ENCODE measurements around the gene ZNF558.

DNA sequence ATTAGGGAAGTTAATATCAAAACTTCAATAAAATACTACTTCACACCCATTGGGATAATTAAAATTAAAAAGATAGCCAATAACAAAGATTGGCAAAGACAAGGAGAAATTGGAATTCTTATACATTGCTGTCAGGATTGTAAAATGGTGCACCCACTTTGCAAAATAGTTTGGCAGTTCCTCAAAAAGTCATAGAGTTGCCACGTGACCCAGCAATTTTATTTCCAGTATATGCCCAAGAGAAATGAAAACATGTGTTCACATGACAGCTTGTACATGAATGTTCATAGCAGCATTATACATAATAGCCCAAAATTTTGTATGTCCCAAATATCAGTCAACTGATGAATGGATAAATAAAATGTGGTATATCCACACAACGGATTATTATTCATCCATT, 3.3 kb upstream of the ZNF558 start:
- TF ChIP-seq POLR2A (IDR thresholded peaks at IDR 0.05), result no peak
- TF ChIP-seq EP300 (IDR thresholded peaks at IDR 0.05), result no peak
- TF ChIP-seq, protein P1, sequence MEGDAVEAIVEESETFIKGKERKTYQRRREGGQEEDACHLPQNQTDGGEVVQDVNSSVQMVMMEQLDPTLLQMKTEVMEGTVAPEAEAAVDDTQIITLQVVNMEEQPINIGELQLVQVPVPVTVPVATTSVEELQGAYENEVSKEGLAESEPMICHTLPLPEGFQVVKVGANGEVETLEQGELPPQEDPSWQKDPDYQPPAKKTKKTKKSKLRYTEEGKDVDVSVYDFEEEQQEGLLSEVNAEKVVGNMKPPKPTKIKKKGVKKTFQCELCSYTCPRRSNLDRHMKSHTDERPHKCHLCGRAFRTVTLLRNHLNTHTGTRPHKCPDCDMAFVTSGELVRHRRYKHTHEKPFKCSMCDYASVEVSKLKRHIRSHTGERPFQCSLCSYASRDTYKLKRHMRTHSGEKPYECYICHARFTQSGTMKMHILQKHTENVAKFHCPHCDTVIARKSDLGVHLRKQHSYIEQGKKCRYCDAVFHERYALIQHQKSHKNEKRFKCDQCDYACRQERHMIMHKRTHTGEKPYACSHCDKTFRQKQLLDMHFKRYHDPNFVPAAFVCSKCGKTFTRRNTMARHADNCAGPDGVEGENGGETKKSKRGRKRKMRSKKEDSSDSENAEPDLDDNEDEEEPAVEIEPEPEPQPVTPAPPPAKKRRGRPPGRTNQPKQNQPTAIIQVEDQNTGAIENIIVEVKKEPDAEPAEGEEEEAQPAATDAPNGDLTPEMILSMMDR (IDR thresholded peaks at IDR 0.05), result no peak

All from stomach (tissue), 4 donors.